K562 (cell line): ENCODE measurements around the gene DST. TPM values are rescaled to one million over a fixed set of nuclear protein-coding genes. Genes with fewer than 3 reads are reported as not detected.

ENCODE experiments used
- FIP1L1 ChIP-seq: fragments of 200-400 bp; formaldehyde crosslinking; IDR thresholded peaks from 2 replicates; pipeline ENCODE4 v1.6.1; 2018; ENCODE audit warnings: mild to moderate bottlenecking, low read depth, low read length; ENCODE audit not compliant: poor library complexity, severe bottlenecking
- FOXK2 ChIP-seq, 2 experiments: fragments of 450-650 bp; IDR thresholded peaks in 1 of 2; conservative IDR thresholded peaks in 1 of 2; 2 replicates each; pipeline ENCODE4 v1.6.1; 2016; ENCODE audit warnings: low read depth in 2 of 2, mild to moderate bottlenecking in 1 of 2
- GATAD2B ChIP-seq: fragments of 450-650 bp; IDR thresholded peaks from 2 replicates; pipeline ENCODE4 v1.6.1; 2017; ENCODE audit warnings: mild to moderate bottlenecking, borderline replicate concordance
- NFE2L1 ChIP-seq: fragments of 450-650 bp; IDR thresholded peaks from 2 replicates; pipeline ENCODE4 v1.6.1; 2016; ENCODE audit warnings: missing genetic modification characterization, low read depth, mild to moderate bottlenecking, missing compliant biosample characterization, moderate library complexity, borderline replicate concordance
- NRF1 ChIP-seq, 2 experiments: fragments of 450-650 bp; IDR thresholded peaks in 1 of 2; conservative IDR thresholded peaks in 1 of 2; 2 replicates each; pipeline ENCODE4 v1.6.1; 2014; ENCODE audit warnings: mild to moderate bottlenecking in 2 of 2
- TOE1 ChIP-seq, 2 experiments: fragments of 450-650 bp in 1 of 2; sonication (generic) in 1 of 2; formaldehyde crosslinking in 1 of 2; IDR thresholded peaks; 2 replicates each; pipeline versions ENCODE4 v1.7.1 to v1.8.0; 2016 to 2022; ENCODE audit warnings: borderline replicate concordance in 2 of 2, mild to moderate bottlenecking in 2 of 2, antibody characterized with exemption in 1 of 2, inconsistent platforms in 1 of 2, low read depth in 1 of 2, missing genetic modification reagents in 1 of 2, moderate library complexity in 1 of 2
- U2AF2 ChIP-seq: fragments of 200-400 bp; formaldehyde crosslinking; optimal IDR thresholded peaks from 2 replicates; pipeline ENCODE3; 2017; ENCODE audit warnings: low read depth, mild to moderate bottlenecking, low read length
- ZNF551 ChIP-seq: fragments of 250-450 bp; sonication (Bioruptor Pico); IDR thresholded peaks from 2 replicates; pipeline ENCODE4 v1.5.0; 2021; ENCODE audit warnings: mild to moderate bottlenecking, moderate library complexity
- ZNF707 ChIP-seq: fragments of 250-450 bp; sonication (Bioruptor Pico); conservative IDR thresholded peaks from 2 replicates; pipeline ENCODE4 v1.8.0; 2022; ENCODE audit warnings: inconsistent platforms, mild to moderate bottlenecking, moderate library complexity
- polyA plus RNA-seq, 8 experiments: library from polyadenylated mRNA; depleted of rRNA in 4 of 8; stranded (reverse) in 5 of 8; unstranded in 3 of 8; fragments of >200 nt; fragmentation: Nextera tagmentation in 2 of 8; fragmentation: Illumina TruSeq in 1 of 8; extraction: Ambion mirVana in 2 of 8; extraction: Trizol in 1 of 8; gene quantifications; 2 replicates each; pipeline versions ENCODE4 v1.2.1 to v1.2.3, GENCODE V29; 2011 to 2014; ENCODE audit warnings: inconsistent platforms in 1 of 8, missing spikeins in 1 of 8
- total RNA-seq, 7 experiments: library from RNA; depleted of rRNA in 6 of 7; stranded (reverse); fragments of >200 nt in 6 of 7; fragmentation: Illumina TruSeq in 2 of 7; extraction: Trizol in 2 of 7; gene quantifications; 2 replicates each; pipeline versions ENCODE4 v1.2.1 to v1.2.3, GENCODE V29; 2011 to 2021; ENCODE audit warnings: low replicate concordance in 1 of 7
- TF ChIP-seq, protein P1 (sequence below): fragments of 200-600 bp; sonication (generic); IDR thresholded peaks from one replicate; pipeline ENCODE4 v1.6.1; 2012; ENCODE audit warnings: mild to moderate bottlenecking, low read depth, low read length, inconsistent platforms
- TF ChIP-seq, protein P2 (sequence below): sonication (generic); formaldehyde crosslinking; IDR thresholded peaks from 2 replicates; pipeline ENCODE4 v1.8.0; 2022; ENCODE audit warnings: mild to moderate bottlenecking, missing genetic modification reagents, borderline replicate concordance

DST gene
- total and polyA plus RNA-seq, 9 of the 15 experiments (the other 6 are each of a cell fraction or from before 2014, with no cell fraction given) = 5.2 to 21.9 (median 13.3) TPM

DNA sequence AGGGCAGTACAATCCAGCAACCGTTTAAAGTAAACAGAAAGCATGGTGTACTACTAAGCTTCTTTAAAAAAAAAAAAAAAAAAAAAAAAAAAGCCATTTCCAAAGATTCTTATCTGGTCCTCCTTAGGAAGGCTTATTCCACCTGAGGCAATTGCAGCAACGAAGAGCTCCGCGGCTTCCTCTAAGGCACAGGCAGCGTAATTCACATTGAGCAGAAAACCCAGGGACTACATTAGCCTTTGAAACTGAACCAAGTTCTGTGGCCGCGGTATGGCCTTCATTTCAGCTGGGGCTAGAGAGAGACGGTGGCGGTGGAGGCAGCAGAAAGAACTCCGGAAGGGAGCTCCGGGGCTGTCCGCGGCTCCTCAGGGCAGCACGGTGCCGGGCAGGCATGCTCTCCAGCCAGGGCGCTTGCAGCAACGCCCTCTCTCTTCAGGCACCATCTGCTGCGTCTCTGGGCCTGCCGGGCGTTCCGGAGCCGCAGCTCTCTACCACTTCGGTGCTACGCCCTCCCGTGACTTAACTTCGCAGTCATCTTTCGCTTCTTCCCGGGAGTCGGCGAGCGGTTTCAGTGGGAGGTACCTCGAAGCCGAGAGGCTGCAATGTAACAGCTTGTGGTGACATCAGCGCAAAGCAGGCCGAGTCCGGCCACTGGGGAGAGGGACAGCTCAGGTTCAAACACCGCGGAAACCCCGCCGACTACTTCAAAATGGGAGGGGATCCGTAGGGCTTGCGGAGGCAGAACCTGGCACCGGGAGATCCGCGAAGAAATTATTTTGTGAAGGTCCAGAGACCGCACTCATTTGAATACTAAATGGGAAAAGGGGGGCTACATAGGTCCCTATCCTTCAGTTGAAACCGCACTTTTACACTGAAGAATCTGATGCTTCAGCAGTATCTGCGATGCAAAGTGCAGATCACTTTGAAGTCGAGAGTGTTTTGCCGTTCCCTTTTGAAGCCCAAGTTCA is 100.0 kb downstream of the DST start (continued):
- TF ChIP-seq, protein P1, sequence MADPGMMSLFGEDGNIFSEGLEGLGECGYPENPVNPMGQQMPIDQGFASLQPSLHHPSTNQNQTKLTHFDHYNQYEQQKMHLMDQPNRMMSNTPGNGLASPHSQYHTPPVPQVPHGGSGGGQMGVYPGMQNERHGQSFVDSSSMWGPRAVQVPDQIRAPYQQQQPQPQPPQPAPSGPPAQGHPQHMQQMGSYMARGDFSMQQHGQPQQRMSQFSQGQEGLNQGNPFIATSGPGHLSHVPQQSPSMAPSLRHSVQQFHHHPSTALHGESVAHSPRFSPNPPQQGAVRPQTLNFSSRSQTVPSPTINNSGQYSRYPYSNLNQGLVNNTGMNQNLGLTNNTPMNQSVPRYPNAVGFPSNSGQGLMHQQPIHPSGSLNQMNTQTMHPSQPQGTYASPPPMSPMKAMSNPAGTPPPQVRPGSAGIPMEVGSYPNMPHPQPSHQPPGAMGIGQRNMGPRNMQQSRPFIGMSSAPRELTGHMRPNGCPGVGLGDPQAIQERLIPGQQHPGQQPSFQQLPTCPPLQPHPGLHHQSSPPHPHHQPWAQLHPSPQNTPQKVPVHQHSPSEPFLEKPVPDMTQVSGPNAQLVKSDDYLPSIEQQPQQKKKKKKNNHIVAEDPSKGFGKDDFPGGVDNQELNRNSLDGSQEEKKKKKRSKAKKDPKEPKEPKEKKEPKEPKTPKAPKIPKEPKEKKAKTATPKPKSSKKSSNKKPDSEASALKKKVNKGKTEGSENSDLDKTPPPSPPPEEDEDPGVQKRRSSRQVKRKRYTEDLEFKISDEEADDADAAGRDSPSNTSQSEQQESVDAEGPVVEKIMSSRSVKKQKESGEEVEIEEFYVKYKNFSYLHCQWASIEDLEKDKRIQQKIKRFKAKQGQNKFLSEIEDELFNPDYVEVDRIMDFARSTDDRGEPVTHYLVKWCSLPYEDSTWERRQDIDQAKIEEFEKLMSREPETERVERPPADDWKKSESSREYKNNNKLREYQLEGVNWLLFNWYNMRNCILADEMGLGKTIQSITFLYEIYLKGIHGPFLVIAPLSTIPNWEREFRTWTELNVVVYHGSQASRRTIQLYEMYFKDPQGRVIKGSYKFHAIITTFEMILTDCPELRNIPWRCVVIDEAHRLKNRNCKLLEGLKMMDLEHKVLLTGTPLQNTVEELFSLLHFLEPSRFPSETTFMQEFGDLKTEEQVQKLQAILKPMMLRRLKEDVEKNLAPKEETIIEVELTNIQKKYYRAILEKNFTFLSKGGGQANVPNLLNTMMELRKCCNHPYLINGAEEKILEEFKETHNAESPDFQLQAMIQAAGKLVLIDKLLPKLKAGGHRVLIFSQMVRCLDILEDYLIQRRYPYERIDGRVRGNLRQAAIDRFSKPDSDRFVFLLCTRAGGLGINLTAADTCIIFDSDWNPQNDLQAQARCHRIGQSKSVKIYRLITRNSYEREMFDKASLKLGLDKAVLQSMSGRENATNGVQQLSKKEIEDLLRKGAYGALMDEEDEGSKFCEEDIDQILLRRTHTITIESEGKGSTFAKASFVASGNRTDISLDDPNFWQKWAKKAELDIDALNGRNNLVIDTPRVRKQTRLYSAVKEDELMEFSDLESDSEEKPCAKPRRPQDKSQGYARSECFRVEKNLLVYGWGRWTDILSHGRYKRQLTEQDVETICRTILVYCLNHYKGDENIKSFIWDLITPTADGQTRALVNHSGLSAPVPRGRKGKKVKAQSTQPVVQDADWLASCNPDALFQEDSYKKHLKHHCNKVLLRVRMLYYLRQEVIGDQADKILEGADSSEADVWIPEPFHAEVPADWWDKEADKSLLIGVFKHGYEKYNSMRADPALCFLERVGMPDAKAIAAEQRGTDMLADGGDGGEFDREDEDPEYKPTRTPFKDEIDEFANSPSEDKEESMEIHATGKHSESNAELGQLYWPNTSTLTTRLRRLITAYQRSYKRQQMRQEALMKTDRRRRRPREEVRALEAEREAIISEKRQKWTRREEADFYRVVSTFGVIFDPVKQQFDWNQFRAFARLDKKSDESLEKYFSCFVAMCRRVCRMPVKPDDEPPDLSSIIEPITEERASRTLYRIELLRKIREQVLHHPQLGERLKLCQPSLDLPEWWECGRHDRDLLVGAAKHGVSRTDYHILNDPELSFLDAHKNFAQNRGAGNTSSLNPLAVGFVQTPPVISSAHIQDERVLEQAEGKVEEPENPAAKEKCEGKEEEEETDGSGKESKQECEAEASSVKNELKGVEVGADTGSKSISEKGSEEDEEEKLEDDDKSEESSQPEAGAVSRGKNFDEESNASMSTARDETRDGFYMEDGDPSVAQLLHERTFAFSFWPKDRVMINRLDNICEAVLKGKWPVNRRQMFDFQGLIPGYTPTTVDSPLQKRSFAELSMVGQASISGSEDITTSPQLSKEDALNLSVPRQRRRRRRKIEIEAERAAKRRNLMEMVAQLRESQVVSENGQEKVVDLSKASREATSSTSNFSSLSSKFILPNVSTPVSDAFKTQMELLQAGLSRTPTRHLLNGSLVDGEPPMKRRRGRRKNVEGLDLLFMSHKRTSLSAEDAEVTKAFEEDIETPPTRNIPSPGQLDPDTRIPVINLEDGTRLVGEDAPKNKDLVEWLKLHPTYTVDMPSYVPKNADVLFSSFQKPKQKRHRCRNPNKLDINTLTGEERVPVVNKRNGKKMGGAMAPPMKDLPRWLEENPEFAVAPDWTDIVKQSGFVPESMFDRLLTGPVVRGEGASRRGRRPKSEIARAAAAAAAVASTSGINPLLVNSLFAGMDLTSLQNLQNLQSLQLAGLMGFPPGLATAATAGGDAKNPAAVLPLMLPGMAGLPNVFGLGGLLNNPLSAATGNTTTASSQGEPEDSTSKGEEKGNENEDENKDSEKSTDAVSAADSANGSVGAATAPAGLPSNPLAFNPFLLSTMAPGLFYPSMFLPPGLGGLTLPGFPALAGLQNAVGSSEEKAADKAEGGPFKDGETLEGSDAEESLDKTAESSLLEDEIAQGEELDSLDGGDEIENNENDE = no peak
- TF ChIP-seq, protein P2, sequence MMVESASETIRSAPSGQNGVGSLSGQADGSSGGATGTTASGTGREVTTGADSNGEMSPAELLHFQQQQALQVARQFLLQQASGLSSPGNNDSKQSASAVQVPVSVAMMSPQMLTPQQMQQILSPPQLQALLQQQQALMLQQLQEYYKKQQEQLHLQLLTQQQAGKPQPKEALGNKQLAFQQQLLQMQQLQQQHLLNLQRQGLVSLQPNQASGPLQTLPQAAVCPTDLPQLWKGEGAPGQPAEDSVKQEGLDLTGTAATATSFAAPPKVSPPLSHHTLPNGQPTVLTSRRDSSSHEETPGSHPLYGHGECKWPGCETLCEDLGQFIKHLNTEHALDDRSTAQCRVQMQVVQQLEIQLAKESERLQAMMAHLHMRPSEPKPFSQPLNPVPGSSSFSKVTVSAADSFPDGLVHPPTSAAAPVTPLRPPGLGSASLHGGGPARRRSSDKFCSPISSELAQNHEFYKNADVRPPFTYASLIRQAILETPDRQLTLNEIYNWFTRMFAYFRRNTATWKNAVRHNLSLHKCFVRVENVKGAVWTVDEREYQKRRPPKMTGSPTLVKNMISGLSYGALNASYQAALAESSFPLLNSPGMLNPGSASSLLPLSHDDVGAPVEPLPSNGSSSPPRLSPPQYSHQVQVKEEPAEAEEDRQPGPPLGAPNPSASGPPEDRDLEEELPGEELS (CRISPR knock-in tag) = peak; percentile 81; the same call in 1 of the 2 replicates
- TF ChIP-seq U2AF2 = no peak
- TF ChIP-seq NRF1 (conservative IDR thresholded peaks at IDR 0.05 in 1 of 2, IDR thresholded peaks at IDR 0.05 in 1 of 2) = peak; percentile 68 to 73
- no peak for TF ChIP-seq NFE2L1
- TF ChIP-seq FOXK2 (conservative IDR thresholded peaks at IDR 0.05 in 1 of 2, IDR thresholded peaks at IDR 0.05 in 1 of 2; ENCODE audit: low read depth in 2 of 2) = no peak
- no peak; the same call in 1 of the 2 replicates for TF ChIP-seq GATAD2B
- no peak for TF ChIP-seq ZNF551 (CRISPR knock-in tag)
- no peak for TF ChIP-seq FIP1L1
- no peak for TF ChIP-seq ZNF707 (CRISPR knock-in tag)
- peak; percentile 69; the same call in 1 of the 2 replicates for TF ChIP-seq TOE1 (IDR thresholded peaks at IDR 0.05; ENCODE audit: borderline replicate concordance)
- 0 out of 2 replicates have a peak, but pooled peaks have one; percentile 38 for TF ChIP-seq TOE1 (CRISPR knock-in tag; IDR thresholded peaks at IDR 0.05; ENCODE audit: borderline replicate concordance, low read depth)
